HG02610 (cell line): ENCODE measurements around the gene PIWIL4.
"Not testable (repeated sequence)": the region's sequence is repeated elsewhere in the genome, so short reads cannot be mapped to it uniquely, and the experiment has no call there.

Source experiments
- ATAC-seq: cut with Tn5 transposase; IDR thresholded peaks from one replicate; pipeline ENCODE4 v1.9.1; 2021; ENCODE audit warnings: mild to moderate bottlenecking, moderate library complexity; ENCODE audit not compliant: unreplicated experiment

PIWIL4 gene

GRCh38 chr11:94632356-94632755 lies 65.2 kb downstream of the PIWIL4 start:
- no peak for ATAC-seq

- ATAC-seq = no peak
These were observed 67.9 kb downstream of the PIWIL4 start for GRCh38 chr11:94635072-94635471.

- ATAC-seq = no peak
These were observed 69.3 kb downstream of the PIWIL4 start for GRCh38 chr11:94636388-94636949.

- ATAC-seq = no peak
These were observed 71.2 kb downstream of the PIWIL4 start for GRCh38 chr11:94638301-94638901.

GRCh38 chr11:94638902-94639373 lies 71.8 kb downstream of the PIWIL4 start:
- no peak for ATAC-seq

GRCh38 chr11:94639901-94640721 lies 72.9 kb downstream of the PIWIL4 start:
- no peak for ATAC-seq

GRCh38 chr11:94641167-94641761 lies 74.1 kb downstream of the PIWIL4 start:
- ATAC-seq = no peak

- not testable (repeated sequence) for ATAC-seq
These were observed 76.0 kb downstream of the PIWIL4 start for GRCh38 chr11:94643186-94643585.

- ATAC-seq = no peak
These were observed 80.8 kb downstream of the PIWIL4 start for GRCh38 chr11:94647926-94648325.

GRCh38 chr11:94648789-94649188 lies 81.6 kb downstream of the PIWIL4 start:
- ATAC-seq = no peak

- no peak for ATAC-seq
These were observed 82.1 kb downstream of the PIWIL4 start for GRCh38 chr11:94649254-94649653.

- no peak for ATAC-seq
These were observed 82.9 kb downstream of the PIWIL4 start for GRCh38 chr11:94649964-94650623.

GRCh38 chr11:94650756-94651155 lies 83.6 kb downstream of the PIWIL4 start:
- ATAC-seq = no peak

- no peak for ATAC-seq
These were observed 85.6 kb downstream of the PIWIL4 start for GRCh38 chr11:94652735-94653284.

- ATAC-seq = no peak
These were observed 86.4 kb downstream of the PIWIL4 start for GRCh38 chr11:94653561-94653960.

GRCh38 chr11:94654201-94654600 lies 87.0 kb downstream of the PIWIL4 start:
- no peak for ATAC-seq

GRCh38 chr11:94655291-94655690 lies 88.1 kb downstream of the PIWIL4 start:
- ATAC-seq = no peak

- ATAC-seq = no peak
These were observed 88.8 kb downstream of the PIWIL4 start for GRCh38 chr11:94655956-94656355.

GRCh38 chr11:94656968-94657367 lies 89.8 kb downstream of the PIWIL4 start:
- ATAC-seq = no peak

GRCh38 chr11:94657629-94658028 lies 90.5 kb downstream of the PIWIL4 start:
- no peak for ATAC-seq

GRCh38 chr11:94658386-94658785 lies 91.2 kb downstream of the PIWIL4 start:
- ATAC-seq = no peak
